Stimulated activated naive CD4-positive, alpha-beta T cell treated with Interleukin-2 at 50 U/mL for 16 hours (primary cell): ENCODE results near the gene KLHL10.

Experiments
- DNase-seq: peaks from one replicate; lab custom pipeline; 2025; lab: John Stamatoyannopoulos, UW

The KLHL10 gene

GRCh38 chr17:41837761-41838538 lies at the start of gene KLHL10:
KLHL10 (plus strand) TSS chr17:41837825; CDS start chr17:41837933, 108 bp downstream.
- no peak for DNase-seq

DNA sequence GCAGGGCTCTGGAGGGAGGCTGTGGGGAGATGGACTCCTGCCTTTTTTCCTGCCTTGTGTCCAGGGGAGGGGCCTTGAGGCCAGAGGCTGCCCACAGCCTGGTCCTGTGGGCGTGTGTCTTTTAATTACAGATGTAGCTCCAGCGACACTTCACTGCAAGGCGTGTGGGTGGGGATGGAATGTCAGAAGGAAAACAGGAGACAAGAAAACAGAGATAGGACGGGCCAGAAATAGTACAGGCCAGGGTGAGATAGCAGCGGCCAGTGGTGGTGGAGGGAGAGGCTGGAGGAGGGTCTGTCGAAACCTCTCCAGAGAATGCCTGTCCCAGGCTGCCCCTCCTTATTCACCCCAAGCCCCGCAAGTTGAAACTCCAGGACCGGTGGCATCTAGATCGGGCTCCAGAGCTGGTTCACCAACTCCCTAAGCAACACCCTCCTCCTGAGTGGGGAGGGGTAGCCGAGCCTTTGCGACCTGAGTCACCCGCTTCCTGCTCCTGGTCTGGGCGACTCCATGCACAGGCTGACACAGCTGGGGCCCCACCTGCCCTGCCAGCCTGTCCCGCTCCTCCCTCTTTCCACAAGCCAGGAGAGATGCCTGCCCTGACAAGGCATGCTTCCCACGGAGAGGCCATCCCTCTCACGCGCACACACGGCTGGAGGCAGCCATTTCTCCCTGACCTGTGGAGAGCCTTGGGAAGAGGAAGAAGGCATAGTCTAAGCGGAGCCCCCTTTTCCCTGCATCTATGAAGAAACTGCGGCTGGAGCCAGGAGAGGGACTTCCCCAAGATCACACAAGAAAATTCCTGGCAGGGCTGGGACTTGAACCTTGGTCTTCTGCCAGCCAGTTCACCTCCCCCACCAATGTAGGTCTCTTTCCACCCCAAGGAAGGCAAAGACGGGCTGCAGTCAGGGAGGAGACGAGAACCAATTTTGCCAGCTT lies 44.5 kb upstream of the KLHL10 start:
- no peak for DNase-seq

DNA sequence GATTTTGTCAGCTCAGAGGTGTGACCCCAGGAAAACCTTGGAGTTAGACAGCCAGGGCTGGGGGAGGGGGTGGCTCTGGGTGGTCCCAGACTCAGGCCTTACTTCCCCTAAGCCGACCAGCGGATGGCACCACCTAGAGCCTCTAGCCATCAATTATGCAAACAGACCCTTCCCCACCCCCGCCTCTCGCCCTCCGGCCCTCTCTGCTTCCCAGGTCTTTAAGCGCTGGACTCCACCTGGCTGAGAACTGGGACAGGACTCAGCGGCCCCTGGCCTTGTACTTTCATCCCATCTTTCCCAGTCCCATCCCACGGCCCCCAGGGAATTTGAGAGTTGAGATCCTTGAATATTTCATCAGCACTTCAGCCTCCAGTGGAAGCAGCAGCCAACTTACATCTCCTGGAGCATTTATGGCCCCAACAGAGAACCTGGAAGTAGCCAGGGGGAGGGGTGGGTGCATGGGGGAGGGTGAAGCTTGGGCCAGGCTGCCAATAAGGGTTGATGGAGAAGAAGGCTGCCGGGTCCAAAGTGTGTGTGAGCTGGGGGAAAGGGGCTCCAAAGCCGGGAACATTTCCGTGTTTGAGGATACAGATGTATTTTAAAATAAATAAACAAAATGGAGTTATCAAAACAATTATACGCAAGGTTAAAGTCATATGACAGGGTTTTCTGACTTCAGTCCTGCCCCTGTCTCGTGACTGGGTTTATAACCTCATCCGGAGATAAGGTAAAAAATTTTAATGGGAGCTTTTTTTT lies 43.7 kb upstream of the KLHL10 start:
- no peak for DNase-seq

DNA sequence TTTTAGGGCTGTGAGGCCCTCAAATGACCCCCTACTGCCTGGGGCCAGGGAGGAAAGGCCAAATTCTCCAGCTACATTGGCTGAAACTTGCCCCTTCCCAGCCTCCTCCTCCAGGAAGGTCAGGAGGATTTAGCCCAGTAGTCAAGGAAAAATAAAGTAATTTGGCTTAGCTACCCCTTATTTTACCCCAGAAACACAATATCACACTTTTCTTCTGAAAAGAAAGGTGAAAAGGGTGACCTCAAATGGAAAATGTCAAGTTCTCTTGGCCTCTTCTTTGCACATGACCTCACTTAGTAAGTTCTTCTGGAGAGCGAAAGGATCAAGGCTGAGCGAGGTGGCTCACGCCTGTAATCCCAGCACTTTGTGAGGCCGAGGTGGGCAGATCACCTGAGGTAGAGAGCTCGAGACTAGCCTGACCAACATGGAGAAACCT lies 43.1 kb upstream of the KLHL10 start:
- DNase-seq, result no peak

DNA sequence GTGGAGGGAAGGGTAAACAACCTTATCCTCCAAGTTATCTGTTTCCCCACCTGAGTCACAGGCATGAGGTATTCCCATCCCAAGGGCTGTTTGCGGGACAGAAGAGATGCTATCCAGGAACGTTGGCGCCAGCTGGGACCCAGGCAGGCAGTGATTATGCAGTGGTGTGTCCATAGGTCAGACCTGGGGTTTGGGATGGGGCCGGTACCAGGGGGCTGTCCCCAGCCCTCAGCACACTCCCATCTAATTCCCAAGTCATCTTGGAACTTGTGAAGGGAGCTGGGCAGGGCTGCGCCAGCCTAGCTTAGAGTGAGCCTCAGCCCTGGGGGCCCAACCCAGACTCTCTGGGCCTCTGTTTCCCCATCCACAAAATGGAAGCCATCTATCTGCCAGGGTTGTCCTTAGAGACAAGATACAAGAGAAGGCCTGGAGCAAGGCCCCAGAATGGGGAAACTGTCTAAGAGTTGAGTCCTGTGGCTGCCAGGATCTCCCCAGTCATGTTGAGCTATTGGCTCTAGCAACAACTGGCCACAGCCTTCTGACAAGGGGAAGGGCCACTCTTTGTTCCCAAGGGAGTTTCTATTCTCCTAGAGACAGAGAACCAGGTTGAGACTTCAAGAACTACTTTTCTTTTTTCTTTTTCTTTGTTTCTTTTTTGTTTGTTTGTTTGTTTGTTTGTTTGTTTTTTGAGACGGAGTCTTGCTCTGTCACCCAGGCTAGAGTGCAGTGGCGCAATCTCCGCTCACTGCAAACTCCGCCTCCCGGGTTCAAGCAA lies 41.3 kb upstream of the KLHL10 start:
- DNase-seq, result no peak

GRCh38 chr17:41797377-41797776 lies 40.2 kb upstream of the KLHL10 start:
- DNase-seq, result no peak

GRCh38 chr17:41799366-41799765 lies 38.3 kb upstream of the KLHL10 start:
- no peak for DNase-seq

DNA sequence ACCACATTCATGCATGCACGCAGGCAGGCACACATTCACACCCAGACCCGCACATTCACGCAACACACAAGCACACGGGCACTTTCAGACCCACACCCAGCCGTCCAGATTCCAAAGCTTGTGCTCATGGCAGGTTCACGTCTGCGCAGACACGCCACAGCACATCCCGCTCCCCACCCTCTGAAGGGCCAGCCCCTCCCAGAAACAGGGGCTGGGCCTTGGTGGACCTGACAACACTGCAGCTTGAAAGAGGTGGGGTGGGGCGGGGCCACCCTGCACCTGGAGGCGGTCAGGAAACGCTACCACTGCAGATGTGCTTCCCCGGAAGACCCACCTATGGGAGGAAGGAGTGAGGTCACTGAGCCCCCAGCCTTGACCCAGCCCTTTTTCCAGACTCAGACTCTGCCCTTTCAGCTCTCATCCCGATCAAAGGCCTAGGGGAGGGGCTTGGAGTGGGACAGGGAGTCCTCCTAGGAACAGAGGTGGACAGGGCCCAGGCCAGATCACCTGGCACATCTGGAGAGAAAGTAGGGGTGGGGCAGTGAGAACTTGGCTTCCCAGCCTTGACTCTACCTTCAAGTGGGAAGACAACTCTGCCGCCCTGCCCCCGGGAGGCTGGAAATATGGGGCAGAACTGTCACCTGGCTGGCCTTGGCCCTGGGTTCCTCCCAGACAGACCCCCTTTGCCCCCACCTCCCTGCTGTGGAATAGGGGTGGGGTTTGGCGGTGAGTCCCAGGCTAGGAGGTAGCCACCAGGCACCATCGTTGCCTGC lies 36.8 kb upstream of the KLHL10 start:
- no peak for DNase-seq

DNA sequence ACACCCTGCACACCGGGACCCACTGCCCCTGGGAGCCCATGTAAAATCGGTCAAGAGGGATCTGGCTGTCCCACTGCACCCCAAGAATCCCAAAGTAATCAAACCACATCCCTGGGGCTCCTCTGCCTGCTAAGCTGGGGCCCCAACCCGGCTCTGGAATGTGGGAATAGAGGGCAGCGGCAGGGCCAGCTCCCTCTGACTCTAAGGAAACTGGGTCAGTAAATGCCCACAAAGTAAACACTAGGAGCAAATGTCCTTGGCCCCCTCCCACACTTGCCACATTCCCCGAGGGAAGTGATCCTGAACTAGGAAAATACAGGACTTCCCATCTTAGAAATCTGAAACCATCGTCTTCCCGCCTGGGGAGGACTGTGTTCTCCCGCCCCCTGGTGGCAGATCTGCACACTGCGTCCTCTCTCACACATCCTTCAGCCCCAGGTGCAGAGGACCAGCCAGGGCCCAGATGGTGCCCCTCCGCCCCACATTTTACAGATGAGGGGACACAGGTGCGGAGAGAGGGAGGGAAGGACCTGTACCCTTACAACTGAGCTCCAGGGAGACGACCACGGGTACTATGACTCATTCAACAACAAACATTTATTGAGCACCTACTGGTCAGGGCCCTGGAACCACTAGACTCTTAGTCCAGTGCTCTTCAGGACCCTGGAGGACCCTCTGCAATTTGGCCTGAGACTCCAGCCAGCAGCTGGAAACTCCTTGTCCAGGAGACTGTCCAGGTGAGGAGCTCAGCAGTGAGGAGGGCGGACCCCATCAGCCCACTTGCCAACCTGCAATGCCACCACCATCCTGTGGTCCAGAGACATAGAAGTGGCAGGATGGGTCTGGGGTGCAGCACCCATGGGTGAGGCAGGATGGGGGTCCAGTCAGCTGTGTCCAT lies 36.0 kb upstream of the KLHL10 start:
- DNase-seq, result peak; percentile 55

DNA sequence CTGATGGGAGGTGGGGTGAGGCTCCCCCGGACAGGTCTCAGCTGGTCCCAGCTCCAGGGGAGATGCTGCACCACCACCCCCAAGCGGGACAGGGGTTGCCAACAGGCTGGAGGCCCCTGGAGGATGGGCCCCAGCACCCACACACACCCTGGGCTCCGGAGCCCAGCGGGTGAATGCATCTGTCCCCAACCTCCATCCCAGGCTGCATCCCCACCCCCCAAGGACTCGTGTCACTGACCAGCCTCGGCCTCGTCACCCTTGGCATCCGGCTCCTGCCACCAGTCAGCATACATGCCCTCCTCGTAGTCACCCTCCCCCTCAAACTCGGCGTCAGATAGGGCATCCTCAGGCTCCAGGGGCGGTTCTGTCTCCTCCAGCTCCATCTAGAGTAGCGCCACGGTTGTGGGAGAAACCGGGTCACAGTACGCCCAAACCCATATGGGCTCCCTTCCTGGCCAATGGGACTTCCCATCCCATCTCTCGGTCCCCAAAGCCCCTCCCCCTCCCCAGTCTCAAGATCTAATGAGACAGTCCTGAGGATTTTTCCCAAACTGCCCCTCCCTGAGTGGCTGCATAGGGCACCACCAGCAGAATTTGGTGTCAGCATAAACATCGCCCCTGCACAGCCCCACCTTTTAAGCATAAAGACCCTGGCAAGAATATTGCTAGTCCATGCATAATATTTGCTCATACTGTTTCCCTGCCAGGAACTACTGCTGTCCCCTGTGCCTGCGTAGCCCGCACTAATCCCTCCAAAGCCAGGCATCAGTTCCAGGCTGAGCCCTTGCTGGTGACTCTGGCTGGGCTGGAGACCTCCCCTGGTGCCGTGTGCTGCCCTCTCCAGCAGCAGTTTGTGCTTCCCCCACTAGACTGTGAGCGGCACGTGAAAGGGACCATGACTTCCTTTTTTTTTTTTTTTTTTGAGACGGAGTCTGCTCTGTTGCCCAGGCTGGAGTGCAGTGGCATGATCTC lies 34.3 kb upstream of the KLHL10 start:
- DNase-seq, result no peak

DNA sequence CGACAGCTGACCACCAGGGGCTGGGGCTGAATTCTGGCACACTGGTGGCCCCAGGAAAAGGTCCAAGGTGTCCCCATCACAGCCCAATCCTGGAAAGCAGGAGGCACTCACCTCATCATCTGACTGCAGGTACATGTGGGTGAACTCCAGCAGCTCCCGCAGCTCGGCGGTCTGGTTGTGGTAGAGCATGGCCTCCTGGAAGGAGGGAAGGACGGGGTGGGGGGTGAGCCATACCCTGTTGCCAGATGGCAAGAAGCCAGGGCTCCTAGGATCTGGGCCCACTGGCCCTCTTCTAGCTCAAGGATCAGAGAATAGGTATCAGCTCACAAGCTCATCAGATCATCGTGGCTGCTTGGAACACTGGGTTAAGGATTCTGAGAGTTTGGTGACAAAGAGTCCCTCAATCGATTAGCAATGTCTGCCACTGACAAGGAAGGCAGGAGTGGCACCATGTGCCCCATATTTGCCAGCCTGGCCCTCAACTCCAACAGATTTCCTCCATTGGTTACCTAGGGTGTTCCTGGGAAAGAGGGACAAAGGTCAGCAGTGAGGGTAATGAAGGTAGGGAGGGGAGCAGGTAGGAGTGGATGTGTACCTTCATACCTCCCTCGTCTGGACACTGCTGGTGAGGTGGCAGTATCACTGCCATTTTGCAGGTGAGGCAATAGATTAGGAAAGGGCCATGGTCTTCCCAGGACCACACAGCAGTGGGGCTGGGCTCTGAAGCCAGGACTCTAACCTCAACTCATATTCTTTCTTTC lies 30.8 kb upstream of the KLHL10 start:
- DNase-seq, result no peak

GRCh38 chr17:41810659-41811548 lies 26.7 kb upstream of the KLHL10 start:
- DNase-seq, result no peak

DNA sequence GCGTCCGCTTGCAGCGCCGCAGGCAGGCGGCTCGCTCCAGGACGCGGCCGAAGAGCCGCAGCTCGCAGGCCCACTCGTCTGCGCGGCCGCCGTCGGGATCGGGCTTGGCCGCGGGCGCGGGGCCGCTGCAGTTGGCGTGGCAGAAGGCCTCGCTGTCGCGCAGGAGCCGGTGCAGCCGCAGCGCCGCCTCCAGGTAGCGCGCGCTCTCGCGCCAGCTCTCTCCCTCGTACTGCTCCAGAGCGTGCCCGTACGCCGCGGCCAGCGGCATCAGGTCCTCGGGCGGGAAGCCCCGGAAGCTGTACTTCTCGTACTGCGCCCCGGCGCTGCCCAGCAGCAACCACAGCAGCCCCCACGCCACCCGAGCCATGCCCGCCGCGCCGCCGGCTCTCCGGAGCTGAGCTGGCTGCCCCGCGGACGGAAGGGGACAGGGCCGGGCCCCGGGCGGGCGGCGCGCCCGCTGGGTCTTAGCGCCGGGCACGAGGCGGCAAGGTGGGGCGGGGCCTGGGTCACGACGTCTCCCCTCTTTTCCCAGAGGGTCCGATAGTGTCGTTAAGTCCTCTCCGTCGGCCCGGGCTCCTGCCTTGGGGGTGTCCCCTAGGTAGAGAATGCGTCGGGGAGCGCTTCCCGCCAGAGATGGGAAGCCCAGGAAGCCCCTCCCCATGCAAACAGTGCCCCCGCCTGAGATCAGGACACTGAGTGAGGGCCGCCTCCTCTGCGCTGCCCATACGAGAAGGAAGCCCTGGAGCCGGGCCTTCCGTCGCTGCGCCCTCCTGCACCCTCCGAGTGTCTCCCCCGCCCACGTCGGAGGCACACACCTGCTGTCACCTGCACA lies 25.9 kb upstream of the KLHL10 start, which contains the start of gene P3H4:
Gene P3H4, minus strand, starts transcription at position 401 of the 832 bp plus-strand sequence. Its CDS starts 34 bp downstream, at position 367.
- peak; percentile 68 for DNase-seq

- peak; percentile 20 for DNase-seq
These were observed 25.1 kb upstream of the KLHL10 start, which contains the start of gene FKBP10 for GRCh38 chr17:41812381-41813151. FKBP10 (plus strand) TSS chr17:41813004; CDS start chr17:41813035, 31 bp downstream.
